GM21515 (cell line): ENCODE data around the gene NAV1.
"Not testable (repeated sequence)": the region's sequence is repeated elsewhere in the genome, so short reads cannot be mapped to it uniquely, and the experiment has no call there.

Experiments
- ATAC-seq: cut with Tn5 transposase; IDR thresholded peaks from one replicate; pipeline ENCODE4 v1.9.1; 2021; ENCODE audit not compliant: unreplicated experiment

The NAV1 gene

DNA sequence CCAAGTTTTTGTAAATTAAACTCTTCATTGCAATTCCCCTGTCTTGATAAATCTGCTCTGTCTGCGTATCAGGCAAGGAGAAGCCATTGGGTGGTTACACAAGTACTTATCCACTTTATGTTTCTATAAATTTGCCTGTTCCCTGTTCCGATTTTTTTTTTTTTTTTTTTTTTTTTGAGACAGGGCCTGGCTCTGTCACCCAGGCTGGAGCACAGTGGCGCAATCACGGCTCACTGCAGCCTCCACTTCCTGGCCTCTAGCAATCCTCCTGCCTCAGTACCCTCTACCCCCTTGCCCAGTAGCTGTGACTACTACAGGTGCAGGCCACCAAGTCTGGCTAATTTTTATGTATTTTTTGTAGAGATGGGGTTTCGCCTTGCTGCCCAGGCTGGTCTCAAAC, 20.9 kb upstream of the NAV1 start:
- ATAC-seq, result no peak

DNA sequence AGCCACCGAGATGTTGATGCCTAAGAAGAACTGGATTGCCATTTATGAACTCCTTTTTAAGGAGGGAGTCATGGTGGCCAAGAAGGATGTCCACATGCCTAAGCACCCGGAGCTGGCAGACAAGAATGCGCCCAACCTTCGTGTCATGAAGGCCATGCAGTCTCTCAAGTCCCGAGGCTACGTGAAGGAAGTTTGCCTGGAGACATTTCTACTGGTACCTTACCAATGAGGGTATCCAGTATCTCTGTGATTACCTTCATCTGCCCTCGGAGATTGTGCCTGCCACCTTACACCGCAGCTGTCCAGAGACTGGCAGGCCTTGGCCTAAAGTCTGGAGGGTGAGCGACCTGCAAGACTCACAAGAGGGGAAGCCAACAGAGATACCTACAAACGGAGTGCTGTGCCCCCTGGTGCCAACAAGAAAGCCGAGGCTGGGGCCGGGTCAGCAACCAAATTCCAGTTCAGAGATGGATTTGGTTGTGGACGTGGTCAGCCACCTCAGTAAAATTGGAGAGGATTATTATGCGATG, 18.8 kb upstream of the NAV1 start:
- not testable (repeated sequence) for ATAC-seq

DNA sequence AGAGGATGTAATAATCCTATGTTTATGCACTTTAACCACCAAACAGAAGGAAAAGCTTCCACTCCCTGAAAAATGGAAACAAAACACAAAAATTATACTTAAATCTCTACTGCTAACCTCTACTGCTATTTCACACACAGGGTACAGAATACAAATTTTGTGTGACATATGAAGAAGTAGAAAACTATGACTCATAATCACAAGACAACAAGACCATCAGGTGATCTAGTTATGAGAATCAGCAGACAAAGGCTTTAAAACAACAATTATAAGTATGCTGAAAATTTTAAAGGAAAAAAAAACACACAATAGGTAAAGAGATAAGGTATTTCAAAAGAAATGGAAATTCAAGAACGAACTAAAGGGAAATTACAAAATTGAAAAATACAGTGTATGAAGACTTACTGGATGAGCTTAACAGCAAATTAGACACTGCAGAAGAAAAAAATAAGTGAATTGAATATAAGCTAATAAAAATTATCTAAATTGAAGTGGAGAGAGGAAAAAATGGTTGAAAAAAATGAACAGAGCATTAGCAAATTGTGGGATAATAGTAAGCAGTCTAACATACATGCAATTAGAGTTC, 13.6 kb upstream of the NAV1 start:
- no peak for ATAC-seq

DNA sequence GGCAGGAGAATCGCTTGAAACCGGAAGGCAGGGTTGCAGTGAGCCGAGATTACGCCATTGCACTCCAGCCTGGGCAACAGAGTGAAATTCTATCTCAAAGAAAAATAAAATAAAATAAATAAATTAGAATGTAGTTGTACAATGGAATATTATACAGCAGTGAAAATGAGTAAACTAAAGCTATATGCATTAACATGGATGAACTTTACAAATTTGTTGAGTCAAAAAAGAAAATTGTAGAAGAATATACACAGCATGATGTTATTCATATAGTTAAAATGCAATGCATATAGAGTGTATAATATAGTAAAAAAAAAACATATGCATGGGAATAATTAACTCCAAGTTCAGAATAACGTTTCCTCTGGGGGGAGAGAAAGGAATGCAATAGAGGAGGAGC, 11.0 kb upstream of the NAV1 start:
- no peak for ATAC-seq

DNA sequence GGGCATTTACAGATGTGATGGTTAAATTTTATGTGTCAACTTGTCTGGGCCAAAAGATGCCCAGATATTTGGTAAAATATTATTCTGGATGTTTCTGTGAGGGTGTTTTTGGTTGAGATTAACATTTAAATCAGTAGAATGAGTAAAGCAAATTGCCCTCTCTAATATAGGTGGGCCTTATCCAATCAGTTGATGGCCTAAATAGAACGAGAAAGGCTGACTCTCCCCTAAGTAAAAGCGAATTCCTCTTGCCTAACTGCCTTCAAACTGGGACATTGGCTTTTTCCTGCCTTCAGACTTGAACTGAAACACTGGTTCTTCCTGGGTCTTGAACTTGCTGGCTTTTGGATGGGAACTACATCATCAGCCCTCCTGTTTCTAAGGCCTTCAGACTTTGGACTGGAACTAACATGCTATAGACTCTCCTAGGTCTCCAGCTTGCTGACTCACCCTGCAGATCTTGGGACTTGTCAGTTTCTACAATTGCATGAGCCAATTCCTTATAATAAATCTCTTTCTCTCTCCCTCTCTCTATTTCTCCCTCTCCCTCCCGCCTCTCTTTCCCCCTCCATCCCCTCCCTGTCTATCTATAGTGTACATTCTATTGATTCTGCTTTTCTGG, 10.2 kb upstream of the NAV1 start:
- ATAC-seq, result no peak

DNA sequence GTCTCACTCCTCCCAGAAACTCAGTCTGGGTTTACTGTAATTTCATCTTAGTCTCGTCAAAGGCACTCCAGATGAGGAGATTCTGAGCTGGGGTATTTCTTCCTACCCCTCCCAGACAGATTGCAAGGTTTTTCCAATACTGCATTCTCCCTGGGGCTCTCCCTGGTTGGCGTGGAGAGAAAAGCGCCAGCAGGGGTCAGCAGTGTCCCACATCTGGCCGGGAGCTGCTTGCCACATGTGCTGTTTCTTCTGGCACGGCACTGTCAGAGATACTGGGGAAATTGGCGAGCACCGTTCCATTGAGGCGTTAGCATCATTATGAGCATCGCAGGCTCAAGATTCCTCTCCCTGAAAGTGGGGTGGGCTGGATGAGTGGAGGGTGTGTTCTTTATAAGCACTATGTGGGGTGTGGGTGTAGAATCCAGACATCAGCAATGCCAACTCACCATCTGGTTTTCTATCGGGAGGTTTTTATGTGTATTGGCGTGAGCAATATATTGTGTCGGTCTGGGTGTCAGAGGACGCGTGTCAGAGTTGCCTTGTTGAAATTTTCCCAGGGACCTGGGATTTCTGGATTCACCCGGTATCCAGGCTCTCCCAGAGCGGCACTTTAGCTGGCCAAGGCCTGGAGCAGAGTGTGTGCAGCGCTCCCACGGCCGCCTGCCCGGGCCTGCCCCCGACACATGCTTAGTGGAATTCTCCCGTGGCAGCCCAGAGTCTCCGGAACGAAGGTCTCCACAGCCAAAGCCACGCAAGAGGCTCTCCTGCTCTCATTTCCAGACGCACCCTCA, 8.0 kb upstream of the NAV1 start:
- ATAC-seq, result no peak

DNA sequence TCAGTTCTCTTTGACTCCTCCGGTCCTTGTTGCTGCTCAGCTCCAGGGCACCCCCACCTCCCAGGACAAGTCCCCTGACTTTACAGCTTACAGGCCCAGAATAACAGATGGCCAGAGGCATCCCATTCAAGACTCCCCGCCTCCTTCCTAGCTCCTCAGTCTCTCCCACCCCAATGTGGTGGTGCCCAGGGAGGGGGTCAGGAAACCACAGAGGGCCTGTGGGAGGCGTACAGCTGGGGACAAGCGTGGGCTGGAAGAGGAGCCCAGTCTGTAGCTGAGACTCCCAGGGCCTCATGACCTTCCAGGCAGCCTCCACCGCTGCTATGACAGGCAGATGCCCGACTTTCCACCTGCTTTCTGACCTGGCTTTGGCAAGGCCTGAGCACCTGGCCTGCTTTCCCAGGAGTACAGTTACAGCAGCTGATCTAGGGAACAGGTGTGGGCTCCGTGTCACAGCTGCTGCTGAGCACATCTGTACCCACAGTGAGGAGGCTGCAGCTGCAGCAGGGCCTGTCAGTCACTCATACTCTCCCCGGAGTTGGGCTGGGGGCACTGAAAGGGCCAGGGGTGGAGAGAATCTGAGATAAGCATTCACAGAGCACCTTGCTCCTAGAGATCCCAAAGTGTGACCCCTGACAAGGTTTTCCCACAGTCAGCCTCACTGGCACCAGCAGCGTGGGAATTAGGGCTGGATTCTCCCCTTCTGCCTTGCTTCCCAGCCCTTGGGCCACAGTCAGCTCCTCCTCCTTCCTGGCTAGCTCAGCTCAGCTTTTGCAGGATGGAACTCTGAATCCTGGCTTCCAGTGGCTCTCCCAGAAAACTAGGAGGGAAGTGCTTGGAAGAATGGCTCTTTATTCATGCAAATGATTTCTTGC, 7.1 kb upstream of the NAV1 start:
- no peak for ATAC-seq

DNA sequence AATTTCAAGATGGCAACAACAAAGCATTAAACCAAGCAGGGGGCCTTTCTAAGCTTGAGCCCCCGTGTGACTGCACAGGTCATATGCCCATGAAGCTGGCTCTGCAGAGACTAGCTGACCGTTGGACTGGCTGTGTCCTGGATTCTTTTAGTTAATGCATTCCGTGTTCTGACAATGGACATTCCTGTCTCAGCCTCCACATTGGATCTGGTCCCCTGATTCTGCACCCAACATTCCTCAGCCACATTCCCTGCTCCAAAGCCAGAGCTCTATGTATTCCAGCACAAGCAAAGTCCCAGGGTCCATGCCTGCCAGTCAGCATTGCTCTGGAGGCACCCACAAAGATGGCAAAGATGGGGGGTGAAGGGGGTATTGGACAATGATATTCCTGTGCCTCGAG, 5.1 kb upstream of the NAV1 start:
- no peak for ATAC-seq

DNA sequence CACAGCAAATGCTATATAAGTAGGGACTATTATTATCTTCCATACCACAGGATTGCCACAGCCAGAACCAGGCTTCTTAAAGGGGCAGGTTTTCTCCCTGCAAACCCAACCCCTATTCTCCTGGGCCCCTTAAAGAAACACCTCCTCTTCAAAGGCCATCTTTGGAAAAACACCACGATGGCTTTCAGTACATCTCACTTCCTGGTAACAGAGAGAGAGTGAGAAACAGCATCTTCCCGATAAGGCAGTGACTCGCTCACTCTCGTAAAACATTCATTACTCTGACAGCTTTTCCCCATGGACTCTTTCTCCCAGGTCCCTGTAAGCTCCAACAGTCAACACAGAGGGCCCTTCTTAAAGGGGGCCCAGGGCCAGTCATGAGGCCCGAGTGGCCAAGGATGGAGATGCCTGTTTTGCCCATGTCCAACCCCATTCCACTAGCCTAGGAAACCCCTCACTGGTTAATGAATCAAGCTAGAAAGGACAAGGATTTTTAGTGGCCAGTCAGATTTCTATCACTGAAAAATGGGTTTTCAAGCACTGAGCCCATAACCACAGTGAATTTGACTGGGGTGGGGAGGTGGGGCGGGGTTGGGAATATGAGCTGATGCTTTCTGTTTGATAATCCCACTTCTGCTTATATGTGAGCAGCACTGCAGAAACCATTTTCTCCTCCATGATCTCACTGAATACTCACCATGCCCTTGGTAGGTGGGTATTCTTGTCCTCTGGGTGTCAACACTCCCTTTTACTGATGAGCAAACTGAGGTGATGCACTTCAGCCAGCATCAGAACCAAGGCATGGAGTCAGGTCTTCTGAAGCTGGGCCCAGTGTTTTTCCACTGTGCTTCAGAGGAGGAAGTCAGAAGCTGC, 3.6 kb upstream of the NAV1 start:
- ATAC-seq, result no peak

DNA sequence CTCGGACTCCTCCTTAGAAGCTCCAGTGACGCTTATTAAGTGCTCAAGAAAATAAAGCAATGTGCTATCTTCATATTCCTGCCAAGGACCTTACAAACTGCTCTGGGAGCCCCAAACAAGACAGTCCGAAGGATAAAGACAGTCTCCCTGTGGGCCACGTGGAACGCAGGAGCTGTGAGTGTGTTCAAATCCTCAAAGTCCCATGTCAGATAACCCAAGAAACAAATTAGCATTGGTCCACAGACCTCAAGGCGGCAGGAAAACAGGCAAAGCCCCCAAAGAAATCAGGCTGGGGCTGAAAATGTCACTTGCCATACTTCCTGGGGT, 3.0 kb upstream of the NAV1 start:
- ATAC-seq, result no peak

DNA sequence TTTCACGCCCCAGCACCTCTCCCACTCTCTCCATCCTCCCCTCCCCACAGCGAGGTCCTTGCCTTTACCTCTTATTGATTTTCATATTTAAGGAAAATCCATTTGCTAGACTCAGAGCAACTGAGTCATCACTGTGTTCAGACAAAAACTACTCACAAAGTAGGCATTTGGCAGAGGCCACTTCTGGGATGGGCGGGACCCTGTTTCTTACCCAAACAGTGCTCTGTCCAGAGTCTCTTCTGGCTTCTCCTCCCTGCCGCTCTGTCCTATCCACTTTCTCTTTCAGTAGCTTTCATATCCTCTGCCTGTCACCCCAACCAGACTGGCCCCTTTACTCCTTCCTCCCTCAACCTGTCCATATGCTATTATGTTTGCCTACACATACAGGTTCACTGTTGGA, 2.4 kb upstream of the NAV1 start:
- no peak for ATAC-seq

DNA sequence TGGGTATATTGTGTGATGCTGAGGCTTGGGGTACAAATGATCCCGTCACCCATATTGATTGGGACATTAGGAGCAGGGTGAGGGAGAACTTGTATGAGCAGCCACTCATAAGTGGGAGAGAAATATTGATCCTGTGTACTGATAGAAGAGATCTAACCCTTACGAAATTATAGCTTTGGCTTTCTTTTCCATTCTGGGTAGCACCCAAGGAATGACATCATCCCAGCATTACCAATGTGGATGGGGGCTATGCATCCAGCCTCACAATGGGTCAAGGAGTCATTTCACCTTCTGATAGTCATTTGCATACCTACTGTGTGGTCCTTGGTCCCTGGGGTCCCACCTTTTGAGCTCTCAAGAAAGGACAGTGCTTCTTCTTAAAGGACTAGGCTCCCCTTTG, 1.9 kb upstream of the NAV1 start:
- no peak for ATAC-seq

DNA sequence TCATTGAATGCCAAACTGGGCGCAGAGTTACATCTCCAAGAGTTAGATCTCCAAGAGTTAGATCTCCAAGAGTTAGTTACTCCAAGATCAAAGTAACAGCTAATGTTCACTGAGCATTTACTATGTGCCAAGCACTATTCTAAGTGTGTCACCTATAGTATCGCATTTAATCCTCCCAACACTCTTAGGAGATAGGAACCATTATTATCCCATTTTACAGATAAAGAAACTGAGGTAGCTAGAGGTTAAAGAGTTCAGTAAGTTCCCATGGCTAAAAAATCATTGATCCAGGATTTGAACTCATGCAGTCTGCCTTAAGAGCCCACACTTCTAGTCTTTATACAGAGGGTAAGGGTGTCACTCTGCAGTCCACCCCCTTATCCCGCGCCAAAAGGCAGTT, 1.5 kb upstream of the NAV1 start:
- no peak for ATAC-seq

DNA sequence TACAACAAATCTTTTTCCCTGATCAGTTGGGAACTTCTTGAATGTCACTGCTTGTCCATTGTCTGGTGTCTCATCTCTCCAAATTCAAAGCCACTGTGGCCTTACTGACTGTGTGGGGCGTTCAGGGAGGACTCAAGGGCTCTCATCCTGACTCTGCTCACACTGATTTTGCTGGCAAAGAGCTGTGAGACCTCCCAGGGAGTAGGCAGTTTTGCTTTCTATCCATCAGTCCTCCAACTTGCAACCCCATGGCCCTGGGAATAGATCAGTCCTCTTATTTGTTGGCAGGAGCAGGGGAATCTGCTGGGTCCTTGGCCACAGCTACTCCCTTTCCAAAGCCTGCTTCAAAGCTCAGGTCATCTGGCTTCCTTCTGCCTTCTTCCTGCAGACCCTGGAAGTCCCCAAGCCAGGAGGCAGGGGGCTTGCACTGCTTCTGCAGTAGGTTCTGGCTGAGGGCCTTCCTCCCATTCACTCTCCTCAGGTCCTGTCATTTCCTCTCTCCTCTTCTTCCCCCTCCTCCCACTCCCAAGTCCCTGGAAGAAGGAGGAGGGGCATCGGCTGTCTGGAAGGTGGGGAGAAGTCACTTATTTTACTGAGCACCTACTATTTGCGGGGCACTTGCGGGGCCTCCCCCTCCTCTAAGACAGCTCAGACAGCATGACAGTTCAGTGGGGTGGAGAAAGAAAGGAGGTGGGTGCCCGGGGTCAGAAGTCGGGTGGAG, 876 bp upstream of the NAV1 start:
- no peak for ATAC-seq

DNA sequence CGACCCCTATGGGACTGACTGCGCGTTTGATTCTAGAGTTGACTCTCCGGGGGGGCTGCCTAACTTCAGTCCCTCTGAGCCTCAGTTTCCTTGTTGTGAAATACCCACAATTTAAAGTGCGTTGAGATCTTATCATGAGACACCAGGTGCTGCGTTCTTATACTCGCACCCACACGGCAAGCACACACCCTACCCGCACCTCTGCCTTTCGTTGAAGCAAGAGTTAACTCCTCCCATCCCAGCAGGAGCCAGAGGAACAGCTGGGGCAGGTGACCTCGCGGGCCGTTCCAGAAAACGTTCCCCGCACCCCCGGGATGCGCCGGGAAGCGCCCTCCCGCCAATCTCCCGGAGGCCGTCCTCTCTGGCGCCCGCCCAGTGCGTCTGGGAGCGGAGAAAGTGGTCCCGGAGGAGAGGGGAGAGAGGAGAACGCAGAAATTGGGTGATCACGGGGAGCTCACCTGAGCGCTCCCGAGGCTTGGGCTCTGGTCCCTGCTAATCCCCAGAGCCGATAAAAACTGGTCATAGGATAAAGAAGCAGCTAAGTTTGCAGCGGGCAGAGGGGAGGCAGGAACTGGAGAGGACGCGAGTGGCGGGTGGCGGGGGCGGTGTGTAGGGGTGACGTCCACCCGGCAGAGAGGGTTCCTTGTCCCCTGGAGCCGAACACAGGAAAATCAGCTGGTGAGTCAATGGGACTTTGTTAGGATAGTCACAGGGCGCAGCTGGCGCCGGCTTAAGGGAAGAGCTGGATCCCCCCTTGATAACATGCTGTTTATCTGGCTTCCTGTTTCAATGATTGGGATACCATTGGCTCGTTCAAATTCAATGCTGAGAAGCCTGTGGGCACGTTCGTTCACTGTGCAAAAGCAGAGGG, 869 bp downstream of the NAV1 start:
- ATAC-seq, result no peak

DNA sequence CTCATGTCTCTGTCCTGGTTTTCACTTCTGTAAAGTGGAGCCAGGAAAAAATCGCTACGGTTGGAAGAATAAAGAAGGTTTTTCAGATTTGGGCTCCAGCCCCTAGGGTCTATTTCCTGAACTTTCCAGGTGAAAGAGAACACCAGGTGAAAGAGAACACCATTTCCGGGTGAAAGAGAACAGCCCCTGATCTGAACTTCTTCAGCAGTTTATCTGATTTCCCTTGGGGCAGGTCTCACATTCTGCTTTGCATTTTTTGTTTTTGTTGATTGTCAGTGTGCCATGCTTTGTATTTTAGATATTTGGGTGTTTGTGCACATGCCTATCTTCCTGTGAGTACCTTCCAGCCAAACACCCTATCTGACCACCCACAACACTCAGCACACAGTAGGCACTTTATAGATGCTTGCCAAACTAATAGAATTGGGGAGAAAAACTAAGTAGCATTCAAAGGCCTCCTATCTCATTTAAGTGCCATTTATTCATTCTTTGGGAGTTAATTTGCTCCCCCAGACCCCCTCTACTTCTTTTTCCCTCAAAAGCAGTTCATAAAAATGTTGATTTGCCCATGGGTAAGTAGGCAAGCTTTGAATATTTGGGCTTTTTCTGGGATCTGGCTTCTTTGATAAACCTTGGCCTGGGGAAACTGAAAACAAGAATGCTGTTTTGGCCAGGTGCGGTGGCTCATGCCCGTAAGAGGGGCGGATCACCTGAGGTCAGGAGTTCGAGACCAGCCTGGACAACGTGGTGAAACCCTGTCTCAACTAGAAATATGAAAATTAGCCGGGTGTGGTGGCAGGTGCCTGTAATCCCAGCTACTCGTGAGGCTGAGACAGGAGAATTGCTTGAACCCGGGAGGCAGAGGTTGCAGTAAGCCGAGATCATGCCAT, 2.2 kb downstream of the NAV1 start:
- no peak for ATAC-seq

DNA sequence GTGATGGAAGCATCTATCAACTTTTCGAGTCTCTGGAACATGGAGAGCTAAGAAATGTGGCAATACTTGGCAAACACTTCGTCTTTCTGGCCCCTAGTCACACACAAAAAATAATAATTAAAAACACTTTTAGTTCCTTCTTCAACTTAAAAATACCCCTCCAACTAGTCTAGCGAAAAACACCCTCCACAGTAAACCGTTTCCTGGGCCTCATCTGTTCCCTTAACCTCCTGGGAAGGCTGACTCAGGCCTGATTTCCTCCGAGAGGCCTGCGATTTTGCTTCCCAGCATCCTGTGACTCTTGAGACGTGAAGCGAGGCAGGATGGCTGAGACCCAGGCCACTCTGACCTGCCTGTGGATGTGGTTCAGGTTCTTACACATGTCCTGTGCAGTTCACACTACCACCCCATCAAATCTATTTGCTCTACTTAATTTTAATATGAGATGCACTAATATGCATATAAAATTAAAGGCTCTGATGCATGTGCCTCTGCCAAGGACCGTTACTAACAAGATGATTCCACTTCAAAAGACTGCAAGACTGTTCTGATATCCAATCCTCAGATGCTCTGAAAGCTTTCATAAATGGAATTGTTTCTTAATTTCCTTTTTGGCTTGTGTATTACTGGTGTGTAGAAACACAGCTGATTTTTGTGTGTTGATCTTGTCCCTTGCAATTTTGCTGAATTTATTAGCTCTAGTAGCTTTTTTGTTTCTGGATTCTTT, 3.5 kb downstream of the NAV1 start:
- ATAC-seq, result no peak
